ENCODE results near the gene HECTD4. TPM values are rescaled to one million over a fixed set of nuclear protein-coding genes. Genes with fewer than 3 reads are reported as not detected.
A peak's percentile ranks its signal among the peaks of the same experiment; 100 is the strongest.
"Not testable (repeated sequence)": the region's sequence is repeated elsewhere in the genome, so short reads cannot be mapped to it uniquely, and the experiment has no call there.

Gene HECTD4
- total RNA-seq, 1 donor from 2014 or later: 20.0 TPM

GRCh38 chr12:112297188-112297587 lies 85.0 kb downstream of the HECTD4 start:
- ATAC-seq (ENCODE audit: poor library complexity): no peak
- intact Hi-C loops (cut with DNase I): no loop called here

DNA sequence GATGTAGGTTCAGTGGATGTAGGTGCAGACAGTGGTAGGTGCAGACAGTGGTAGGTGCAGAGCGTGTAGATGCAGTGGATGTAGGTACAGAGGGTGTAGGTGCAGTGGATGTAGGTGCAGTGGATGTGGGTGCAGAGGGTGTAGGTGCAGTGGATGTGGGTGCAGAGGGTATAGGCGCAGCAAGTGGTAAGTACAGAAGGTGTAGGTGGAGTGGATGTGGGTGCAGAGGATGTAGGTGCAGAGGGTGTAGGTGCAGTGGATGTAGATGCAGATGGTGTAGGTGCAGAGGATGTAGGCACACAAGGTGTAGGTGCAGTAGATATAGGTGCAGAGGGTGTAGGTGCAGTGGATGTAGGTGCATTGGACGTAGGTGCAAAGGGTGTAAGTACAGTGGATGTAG lies 86.0 kb downstream of the HECTD4 start:
- ATAC-seq (ENCODE audit: poor library complexity) (no peak), DNase-seq (no peak)
- intact Hi-C loops (cut with DNase I): no loop called here

More at GRCh38 chr12:112297188-112297587, 85.0 kb downstream of the HECTD4 start:
- no peak for DNase-seq

GRCh38 chr12:112294793-112295192 lies 87.4 kb downstream of the HECTD4 start:
- ATAC-seq (ENCODE audit: poor library complexity) (no peak), DNase-seq (no peak)
- intact Hi-C loops (cut with DNase I): no loop called here

DNA sequence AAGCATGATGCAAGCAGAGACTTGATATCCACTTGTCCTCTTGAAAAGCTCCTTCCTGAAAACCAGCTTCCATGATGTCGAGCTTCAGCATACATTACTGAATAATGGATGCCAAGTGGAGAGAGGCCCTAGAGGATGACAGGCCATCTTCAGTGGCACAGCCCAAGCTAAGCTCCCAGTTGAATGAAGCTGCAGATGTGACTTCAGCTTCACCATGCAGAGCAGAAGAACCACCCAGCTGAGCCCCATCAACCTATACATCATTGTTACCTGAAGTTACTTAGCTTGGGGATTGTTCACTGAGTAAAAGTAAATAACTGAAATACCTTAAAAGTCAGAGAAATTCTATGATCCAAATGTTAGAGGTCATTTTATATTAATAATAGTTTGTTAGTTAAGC lies 93.6 kb downstream of the HECTD4 start:
- DNase-seq (no peak), ATAC-seq (ENCODE audit: poor library complexity) (no peak)
- intact Hi-C loops (cut with DNase I): loop anchor here (10.0 kb wide), 1 partner anchor 96 kb away; the partner anchor contains the start of gene HECTD4

DNA sequence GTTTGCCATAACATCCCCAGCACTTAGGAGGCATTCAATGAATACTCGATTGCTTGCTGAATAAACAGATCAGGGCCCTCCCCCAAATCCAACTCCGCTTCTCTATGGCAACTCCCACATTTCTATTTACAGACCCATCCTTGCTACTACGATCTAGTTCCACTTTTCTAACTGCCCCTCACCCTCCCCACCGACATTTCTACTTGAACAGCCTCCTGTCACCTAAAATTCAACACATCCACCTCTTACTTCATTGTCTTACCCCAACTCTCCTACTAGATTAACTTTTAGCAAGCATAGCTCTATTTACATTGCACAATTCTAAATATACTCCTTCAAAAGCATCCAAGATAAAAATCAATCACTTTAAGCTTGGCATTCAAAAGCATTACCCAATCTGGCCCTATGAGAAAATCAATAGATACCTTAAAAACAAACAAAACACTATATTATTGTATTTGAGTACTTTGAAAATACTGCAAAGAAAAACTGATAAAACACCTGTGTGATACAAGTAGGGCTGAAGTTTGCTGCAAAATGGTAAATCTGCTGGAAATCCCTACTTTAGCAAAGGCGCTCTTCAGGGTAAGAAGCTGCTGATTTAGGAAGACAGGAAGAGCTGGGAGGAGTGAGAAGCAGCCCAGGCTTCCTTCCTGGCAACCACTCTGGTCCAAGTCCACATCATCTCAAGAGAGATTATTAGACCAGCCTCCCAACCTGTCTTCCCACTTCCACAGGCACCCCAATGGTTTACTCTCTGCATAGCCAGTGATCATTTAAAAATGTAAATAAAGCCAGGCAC lies 96.4 kb downstream of the HECTD4 start:
- intact Hi-C loops (cut with DNase I): loop anchor here (10.0 kb wide), 1 partner anchor 99 kb away; the partner anchor contains the start of gene HECTD4
- ATAC-seq (ENCODE audit: poor library complexity): no peak
- no peak for DNase-seq

- ATAC-seq (ENCODE audit: poor library complexity): peak; percentile 89
- intact Hi-C loops (cut with DNase I): loop anchor here (10.0 kb wide), 1 partner anchor 101 kb away; the partner anchor contains the start of gene HECTD4
- DNase-seq: no peak
These were observed 98.7 kb downstream of the HECTD4 start for GRCh38 chr12:112283546-112283945.

GRCh38 chr12:112282920-112283319 lies 99.3 kb downstream of the HECTD4 start:
- intact Hi-C loops (cut with DNase I): loop anchor here (10.0 kb wide), 1 partner anchor 102 kb away; the partner anchor contains the start of gene HECTD4
- ATAC-seq (ENCODE audit: poor library complexity) (no peak), DNase-seq (no peak)

GRCh38 chr12:112275836-112276235 lies 106.4 kb downstream of the HECTD4 start:
- intact Hi-C loops (cut with DNase I): no loop called here
- ATAC-seq (ENCODE audit: poor library complexity): no peak
- DNase-seq: no peak

GRCh38 chr12:112275207-112275606 lies 107.0 kb downstream of the HECTD4 start:
- ATAC-seq (ENCODE audit: poor library complexity): no peak
- no peak for DNase-seq
- intact Hi-C loops (cut with DNase I): no loop called here

DNA sequence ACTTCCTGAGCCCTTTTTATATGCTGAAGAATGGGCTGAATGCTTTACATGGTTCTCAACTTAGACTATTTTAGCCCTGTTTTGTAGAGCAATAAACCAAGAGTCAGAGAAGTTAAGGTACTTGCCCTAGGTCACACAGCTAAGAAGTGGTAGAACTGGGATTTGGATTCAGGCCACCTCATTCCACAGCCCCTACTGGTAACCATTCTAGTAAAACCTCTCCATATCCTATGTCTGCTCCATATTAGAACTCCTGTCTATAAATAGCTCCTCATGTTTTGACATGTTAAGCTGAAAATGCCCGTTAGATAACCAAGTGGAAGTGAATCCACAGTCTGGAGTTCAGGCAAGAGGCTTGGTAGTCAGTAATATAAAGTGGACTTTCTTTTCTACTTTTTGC lies 111.6 kb downstream of the HECTD4 start:
- DNase-seq (no peak), ATAC-seq (ENCODE audit: poor library complexity) (no peak)
- intact Hi-C loops (cut with DNase I): no loop called here

GRCh38 chr12:112266473-112266872 lies 115.8 kb downstream of the HECTD4 start:
- ATAC-seq (ENCODE audit: poor library complexity): no peak
- intact Hi-C loops (cut with DNase I): no loop called here

DNA sequence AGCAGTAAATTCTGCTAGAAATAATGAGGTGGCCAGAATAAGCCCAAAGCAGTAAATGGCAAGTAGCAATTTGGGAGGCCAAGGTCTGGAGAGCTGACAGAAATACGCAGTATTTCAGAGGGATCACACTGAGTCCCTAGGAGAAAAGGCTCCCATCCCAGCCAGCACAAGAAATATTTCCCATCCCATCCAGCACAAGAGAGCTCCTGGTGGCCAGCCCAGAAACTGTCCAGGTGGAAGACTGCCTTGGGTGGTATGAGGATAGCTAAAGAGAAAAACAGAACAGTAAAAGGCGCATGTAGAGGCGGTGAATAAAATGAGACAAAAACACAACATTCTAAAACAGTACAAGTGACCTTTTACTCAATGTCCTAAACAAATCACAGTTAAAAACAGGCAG lies 120.7 kb downstream of the HECTD4 start:
- DNase-seq: no peak
- intact Hi-C loops (cut with DNase I): no loop called here
- peak; percentile 36 for ATAC-seq (ENCODE audit: poor library complexity)

More at GRCh38 chr12:112266473-112266872, 115.8 kb downstream of the HECTD4 start:
- no peak for DNase-seq

- ATAC-seq (ENCODE audit: poor library complexity): no peak
- intact Hi-C loops (cut with DNase I): no loop called here
- DNase-seq: no peak
These were observed 123.3 kb downstream of the HECTD4 start for GRCh38 chr12:112258926-112259325.

GRCh38 chr12:112256780-112257179 lies 125.5 kb downstream of the HECTD4 start:
- DNase-seq: no peak
- no peak for ATAC-seq (ENCODE audit: poor library complexity)
- intact Hi-C loops (cut with DNase I): no loop called here

DNA sequence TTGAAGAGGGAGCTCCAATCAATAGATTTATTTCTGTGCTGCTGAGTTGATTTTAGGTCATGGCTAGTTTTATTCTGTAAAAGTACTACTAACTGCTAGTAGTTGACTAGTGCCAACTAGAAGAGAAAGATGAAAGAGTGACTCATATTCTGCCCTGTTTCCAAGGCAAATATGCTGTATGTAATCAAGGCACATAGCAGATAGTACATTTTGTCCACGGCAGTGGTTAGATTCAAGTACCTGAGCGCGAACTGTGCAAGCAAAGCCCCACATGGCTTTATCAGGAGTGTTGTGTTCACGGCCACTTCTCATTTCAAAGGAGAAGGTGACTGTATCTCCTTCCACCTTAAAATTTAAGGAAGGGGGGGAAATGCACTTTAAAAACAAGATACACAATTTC lies 130.0 kb downstream of the HECTD4 start:
- ATAC-seq (ENCODE audit: poor library complexity) (no peak), DNase-seq (no peak)
- intact Hi-C loops (cut with DNase I): no loop called here

DNA sequence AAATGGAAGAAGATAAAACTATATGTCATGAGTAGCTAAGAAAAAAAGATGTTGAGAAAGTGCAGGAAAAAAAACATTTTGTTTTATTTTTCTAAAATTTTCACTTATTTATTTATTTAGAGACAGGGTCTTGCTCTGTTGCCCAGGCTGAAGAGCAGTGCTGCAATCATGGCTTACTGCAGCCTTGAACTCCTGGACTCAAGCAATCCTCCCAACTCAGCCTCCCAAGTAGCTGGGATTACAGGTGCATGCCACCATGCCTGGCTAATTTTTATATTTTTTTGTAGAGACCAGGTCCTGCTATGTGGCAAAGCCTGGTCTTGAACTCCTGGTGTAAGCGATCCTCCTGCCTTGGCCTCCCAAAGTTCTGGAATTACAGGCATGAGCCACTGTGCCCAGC lies 137.3 kb downstream of the HECTD4 start:
- intact Hi-C loops (cut with DNase I); ATAC-seq (ENCODE audit: poor library complexity); DNase-seq: not testable (repeated sequence)

GRCh38 chr12:112243255-112244110 lies 138.7 kb downstream of the HECTD4 start:
- ATAC-seq (ENCODE audit: poor library complexity): no peak

DNA sequence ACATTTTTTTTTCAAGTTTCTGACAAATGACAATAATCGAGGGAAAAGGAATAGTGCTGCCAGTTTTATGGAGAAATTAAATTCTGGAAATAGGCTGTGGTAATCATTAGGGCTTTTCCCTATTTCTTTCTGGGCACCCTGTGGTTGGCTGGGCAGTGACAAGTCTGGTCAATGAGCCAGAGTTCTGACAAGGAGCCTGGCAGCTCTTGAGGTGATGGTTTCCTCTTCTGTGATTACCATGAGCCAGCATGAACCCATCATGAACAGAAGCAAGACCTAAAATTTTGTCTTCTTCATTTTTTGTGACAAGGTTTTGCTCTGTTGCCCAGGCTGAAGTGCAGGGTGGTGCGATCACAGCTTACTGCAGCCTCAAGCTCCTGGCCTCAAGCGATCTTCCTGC lies 141.1 kb downstream of the HECTD4 start:
- DNase-seq: no peak

More at GRCh38 chr12:112243255-112244110, 138.7 kb downstream of the HECTD4 start:
- no peak for DNase-seq
- intact Hi-C loops (cut with DNase I): no loop called here

GRCh38 chr12:112239881-112240280 lies 142.3 kb downstream of the HECTD4 start:
- ATAC-seq (ENCODE audit: poor library complexity): no peak
- intact Hi-C loops (cut with DNase I): no loop called here
- no peak for DNase-seq

More for the DNA sequence above, 141.1 kb downstream of the HECTD4 start:
- intact Hi-C loops (cut with DNase I): no loop called here
- ATAC-seq (ENCODE audit: poor library complexity): no peak

Data from Right ventricle myocardium superior (tissue), 1 donor.